Endothelial cell of umbilical vein (primary cell): ENCODE data around the gene ADGRG1. TPM values are rescaled to one million over a fixed set of nuclear protein-coding genes. Genes with fewer than 3 reads are reported as not detected.

ENCODE experiments used
- BruUV-seq: library from RNA; stranded (reverse); fragments of 400-500 nt; replicated peaks from 2 replicates; lab custom pipeline; 2021; lab: Mats Ljungman, UMichigan
- CTCF ChIA-PET: fragments of 300-600, 350-600 bp; sonication (Branson Sonifier 250); formaldehyde crosslinking; loops from one replicate; lab custom pipeline; 2021; ENCODE audit warnings: antibody characterized with exemption, inconsistent platforms; lab: Charles Lee
- POLR2A ChIA-PET: fragments of 300-600, 350-600 bp; sonication (Branson Sonifier 250); formaldehyde crosslinking; loops from one replicate; lab custom pipeline; 2021; ENCODE audit warnings: antibody characterized with exemption, inconsistent platforms; lab: Charles Lee
- DNase-seq: peaks from one replicate; pipeline ENCODE4 v3.0.0-alpha.2; 2011; ENCODE audit warnings: low read depth, low spot score
- FAIRE-seq: peaks from 2 replicates; lab custom pipeline; 2011; peaks lifted over from hg19 to GRCh38; lab: Jason Lieb, UNC
- H2AFZ ChIP-seq: 2 replicates; pipeline ENCODE4 v1.6.0; 2012; ENCODE audit warnings: low read depth, low read length, control low read depth, inconsistent platforms
- H3K27ac ChIP-seq: 2 replicates; pipeline ENCODE4 v1.5.1; 2011; ENCODE audit warnings: low read depth, mild to moderate bottlenecking, control low read depth, low read length, moderate library complexity; ENCODE audit not compliant: insufficient read depth
- H3K27me3 ChIP-seq, 2 experiments: 2 replicates each; pipeline versions ENCODE4 v1.6.0 to v1.6.1; 2011; ENCODE audit warnings: low read length in 2 of 2, mixed read lengths in 1 of 2; ENCODE audit not compliant: control insufficient read depth in 2 of 2, insufficient read depth in 2 of 2
- H3K36me3 ChIP-seq, 2 experiments: 2 replicates in 1 of 2; 3 replicates in 1 of 2; pipeline ENCODE4 v1.5.1; 2011; ENCODE audit warnings: low read length in 2 of 2, mild to moderate bottlenecking in 1 of 2, moderate library complexity in 1 of 2; ENCODE audit not compliant: control insufficient read depth in 2 of 2, insufficient read depth in 2 of 2; ENCODE audit errors: extremely low read depth in 1 of 2
- H3K4me1 ChIP-seq: 3 replicates; pipeline ENCODE4 v1.5.1; 2011; ENCODE audit warnings: mild to moderate bottlenecking, low read length; ENCODE audit not compliant: control insufficient read depth, insufficient read depth; ENCODE audit errors: extremely low read depth
- H3K4me2 ChIP-seq: 2 replicates; pipeline ENCODE4 v1.6.1; 2011; ENCODE audit warnings: low read length, control low read depth, mixed read lengths; ENCODE audit not compliant: insufficient read depth
- H3K4me3 ChIP-seq, 3 experiments: fragments of 200-600 bp in 1 of 3; sonication (generic), shearing (Covaris generic) in 1 of 3; replicated peaks in 1 of 3; 2 replicates each; pipeline ENCODE4 v1.5.1; 2011 to 2016; ENCODE audit warnings: control low read depth in 3 of 3, low read length in 3 of 3, mild to moderate bottlenecking in 2 of 3, inconsistent platforms in 1 of 3, low read depth in 1 of 3, moderate library complexity in 1 of 3; ENCODE audit not compliant: insufficient read depth in 1 of 3
- H3K79me2 ChIP-seq: 2 replicates; pipeline ENCODE4 v1.6.0; 2012; ENCODE audit warnings: low read length, inconsistent platforms; ENCODE audit not compliant: control insufficient read depth, insufficient read depth
- H3K9ac ChIP-seq: replicated peaks from 2 replicates; pipeline ENCODE3; 2011; ENCODE audit warnings: low read length, control low read depth; ENCODE audit not compliant: insufficient read depth; ENCODE audit errors: extremely low read depth
- H3K9me1 ChIP-seq: replicated peaks from 3 replicates; pipeline ENCODE4 v1.6.0; 2011; ENCODE audit warnings: mild to moderate bottlenecking, low read length; ENCODE audit not compliant: control insufficient read depth, insufficient read depth; ENCODE audit errors: extremely low read depth
- H3K9me3 ChIP-seq: replicated peaks from 2 replicates; pipeline ENCODE4 v1.5.1; 2012; ENCODE audit warnings: low read length, inconsistent platforms; ENCODE audit not compliant: control insufficient read depth, insufficient read depth
- H4K20me1 ChIP-seq: replicated peaks from 2 replicates; pipeline ENCODE3; 2011; ENCODE audit warnings: mild to moderate bottlenecking, low read length; ENCODE audit not compliant: control insufficient read depth, insufficient read depth; ENCODE audit errors: extremely low read depth
- CTCF ChIP-seq, 2 donors: IDR thresholded peaks; 1 replicate in 1 of 2; 2 replicates in 1 of 2; pipeline ENCODE4 v1.5.1; 2011; ENCODE audit warnings: low read length in 2 of 2, mild to moderate bottlenecking in 2 of 2, moderate library complexity in 2 of 2, control low read depth in 1 of 2, inconsistent platforms in 1 of 2, low read depth in 1 of 2; ENCODE audit not compliant: insufficient read depth in 1 of 2; ENCODE audit errors: extremely low read depth in 1 of 2
- EZH2 ChIP-seq: IDR thresholded peaks from 2 replicates; pipeline ENCODE4 v1.6.1; 2012; ENCODE audit warnings: borderline replicate concordance, low read depth, mild to moderate bottlenecking, moderate library complexity, low read length, inconsistent platforms; ENCODE audit not compliant: severe bottlenecking
- FOS ChIP-seq: IDR thresholded peaks from 2 replicates; pipeline ENCODE4 v1.6.1; 2011; ENCODE audit warnings: mild to moderate bottlenecking, low read length, moderate library complexity, borderline replicate concordance; ENCODE audit not compliant: insufficient read depth
- GATA2 ChIP-seq: IDR thresholded peaks from 2 replicates; pipeline ENCODE4 v1.7.0; 2011; ENCODE audit warnings: low read depth, mild to moderate bottlenecking, moderate library complexity, mixed read lengths, low read length; ENCODE audit not compliant: insufficient read length, insufficient read depth
- JUN ChIP-seq: IDR thresholded peaks from 2 replicates; pipeline ENCODE4 v1.6.1; 2011; ENCODE audit warnings: borderline replicate concordance, low read depth; ENCODE audit not compliant: insufficient read length, insufficient read depth
- MAX ChIP-seq: IDR thresholded peaks from 2 replicates; pipeline ENCODE4 v1.6.1; 2011; ENCODE audit not compliant: insufficient read depth, insufficient read length
- MYC ChIP-seq: IDR thresholded peaks from one replicate; pipeline ENCODE4 v1.6.1; 2011; ENCODE audit warnings: mild to moderate bottlenecking, low read depth, low read length
- POLR2A ChIP-seq: IDR thresholded peaks from 2 replicates; pipeline ENCODE4 v1.6.1; 2012; ENCODE audit warnings: low read depth, mild to moderate bottlenecking, control low read depth, low read length
- POLR2AphosphoS5 ChIP-seq: IDR thresholded peaks from 2 replicates; pipeline ENCODE4 v1.6.1; 2012; ENCODE audit warnings: low read depth, mild to moderate bottlenecking, control low read depth, low read length, moderate library complexity; ENCODE audit not compliant: insufficient read depth
- dilution Hi-C: fragments of 300-500 bp; cut with MboI; formaldehyde crosslinking; loops from one replicate; pipeline ENCODE4 v1.15.0; 2019; ENCODE audit warnings: low sequenced_read_pairs; ENCODE audit not compliant: extremely low pct_ligation_motif_present
- intact Hi-C: fragments of 100-400 bp; cut with micrococcal nuclease; formaldehyde crosslinking; loops from one replicate; pipeline ENCODE4 v1.10.0; 2022
- polyA plus RNA-seq, 4 experiments: library from polyadenylated mRNA; depleted of rRNA in 3 of 4; stranded (reverse) in 3 of 4; unstranded in 1 of 4; fragments of >200 nt; gene quantifications; 2 replicates each; pipeline versions ENCODE4 v1.2.1 to v1.2.3, GENCODE V29; 2011 to 2012; ENCODE audit warnings: missing spikeins in 1 of 4
- total RNA-seq: library from RNA; stranded (reverse); gene quantifications from 2 replicates; pipeline ENCODE4 v1.2.3, GENCODE V29; 2021

Gene ADGRG1
- total and polyA plus RNA-seq, 2 donors (not counting 3 experiments of a cell fraction or from before 2014, with no cell fraction given) = 45.6 to 92.5 TPM

- Histone ChIP-seq H3K9me3 (no peaks in the 10 kb centered on the region), H3K36me3 (peaks cover 3 to 9% of the 10 kb centered on the region in 2 experiments), H3K4me1 (peaks cover 20% of the 10 kb centered on the region), H3K9ac (peak overlapping the region; percentile 16), H4K20me1 (no peaks in the 10 kb centered on the region), H3K27ac (peak overlapping the region; percentile 28), H3K4me3 (no peak overlapping the region), H3K79me2 (peaks cover 1% of the 10 kb centered on the region), H2AFZ (peak overlapping the region; percentile 27), H3K9me1 (no peaks in the 10 kb centered on the region), H3K27me3 (no peaks in the 10 kb centered on the region), H3K4me2 (no peak overlapping the region)
- CTCF ChIA-PET = interaction anchor here (0.7 to 3.9 kb wide), 11 partner anchors 10 to 81 kb away, joined by 3 to 36 read pairs (median 4); partner anchors contain the start of gene ADGRG1
- intact Hi-C loops (no loop called here), dilution Hi-C loops (no loop called here)
- DNase-seq (peak; percentile 70), FAIRE-seq (peak; percentile 86)
- POLR2A ChIA-PET = interaction anchor here (1.2 kb wide), 1 partner anchor 17 kb away, joined by 3 read pairs; no protein-coding TSS in a partner anchor
- BruUV-seq = no TSS peak
- TF ChIP-seq POLR2A (no peak), POLR2AphosphoS5 (peak; percentile 69), MYC (no peak), MAX (no peak)
These were observed 25.5 kb downstream of the ADGRG1 start for GRCh38 chr16:57653936-57654335.

GRCh38 chr16:57656342-57656955, 28.0 kb downstream of the ADGRG1 start:
- Histone ChIP-seq H3K9ac (no peak overlapping the region), H2AFZ (no peak overlapping the region), H3K9me1 (no peaks in the 10 kb centered on the region), H3K4me2 (no peak overlapping the region), H4K20me1 (no peaks in the 10 kb centered on the region), H3K36me3 (peaks cover 4% of the 10 kb centered on the region in 2 experiments), H3K79me2 (no peaks in the 10 kb centered on the region), H3K4me3 (no peak overlapping the region), H3K9me3 (no peaks in the 10 kb centered on the region), H3K4me1 (peaks cover 20% of the 10 kb centered on the region), H3K27ac (no peak overlapping the region), H3K27me3 (no peaks in the 10 kb centered on the region)
- TF ChIP-seq MAX (no peak), POLR2AphosphoS5 (no peak), EZH2 (no peak), MYC (no peak), JUN (no peak), FOS (no peak), POLR2A (no peak), GATA2 (no peak), CTCF (IDR thresholded peaks at IDR 0.05; ENCODE audit: extremely low read depth in 1 of 2, insufficient read depth in 1 of 2, low read depth in 1 of 2, low read length in 2 of 2) (no peak)
- ChIA-PET POLR2A (no interaction called here), CTCF (interaction anchor here (1.5 kb wide), 1 partner anchor 56 kb away, joined by 4 read pairs; no protein-coding TSS in a partner anchor)
- DNase-seq (no peak), FAIRE-seq (no peak)
- BruUV-seq = no TSS peak
- dilution Hi-C loops (no loop called here), intact Hi-C loops (no loop called here)
